Transverse colon (tissue), 3 donors: ENCODE results near the gene PAFAH2.

Experiments used
- POLR2A ChIP-seq: fragments of 450-650 bp; IDR thresholded peaks from one replicate; pipeline ENCODE4 v1.6.1; 2016; ENCODE audit warnings: antibody characterized with exemption, mild to moderate bottlenecking, moderate library complexity
- TF ChIP-seq, protein P1 (sequence below), 5 experiments: fragments of 200-600 bp in 3 of 5; fragments of 450-650 bp in 2 of 5; sonication (generic) in 3 of 5; IDR thresholded peaks; 1 replicate in 2 of 5; 2 replicates in 3 of 5; pipeline ENCODE4 v1.5.1; 2016 to 2017; ENCODE audit warnings: antibody characterized with exemption in 5 of 5, inconsistent platforms in 3 of 5, mild to moderate bottlenecking in 2 of 5, moderate library complexity in 1 of 5

DNA sequence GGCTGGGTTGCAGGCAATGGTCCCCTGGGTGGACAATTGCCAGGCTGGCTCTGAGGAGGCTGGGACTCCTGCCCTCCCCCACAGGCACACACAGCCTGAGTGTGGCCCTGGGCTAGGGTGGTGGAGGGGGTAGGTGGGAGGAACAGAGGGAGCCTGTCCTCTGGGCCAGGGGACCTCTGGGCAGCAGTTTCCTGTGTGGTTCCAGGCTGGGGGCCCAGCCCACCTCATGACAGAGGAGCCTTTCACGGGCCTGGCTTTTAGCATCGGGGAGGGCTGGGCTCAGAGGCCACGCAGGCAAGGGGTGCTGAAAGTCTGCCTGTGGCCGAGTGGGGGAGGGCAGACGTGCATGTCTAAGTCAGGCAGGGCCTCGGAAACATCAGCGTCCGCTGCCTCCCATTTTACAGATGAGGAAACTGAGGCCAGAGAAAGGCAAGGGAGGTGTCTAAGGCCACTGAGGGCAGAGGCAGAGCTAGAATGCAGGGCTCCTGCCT is 30.7 kb upstream of the PAFAH2 start:
- TF ChIP-seq, protein P1, sequence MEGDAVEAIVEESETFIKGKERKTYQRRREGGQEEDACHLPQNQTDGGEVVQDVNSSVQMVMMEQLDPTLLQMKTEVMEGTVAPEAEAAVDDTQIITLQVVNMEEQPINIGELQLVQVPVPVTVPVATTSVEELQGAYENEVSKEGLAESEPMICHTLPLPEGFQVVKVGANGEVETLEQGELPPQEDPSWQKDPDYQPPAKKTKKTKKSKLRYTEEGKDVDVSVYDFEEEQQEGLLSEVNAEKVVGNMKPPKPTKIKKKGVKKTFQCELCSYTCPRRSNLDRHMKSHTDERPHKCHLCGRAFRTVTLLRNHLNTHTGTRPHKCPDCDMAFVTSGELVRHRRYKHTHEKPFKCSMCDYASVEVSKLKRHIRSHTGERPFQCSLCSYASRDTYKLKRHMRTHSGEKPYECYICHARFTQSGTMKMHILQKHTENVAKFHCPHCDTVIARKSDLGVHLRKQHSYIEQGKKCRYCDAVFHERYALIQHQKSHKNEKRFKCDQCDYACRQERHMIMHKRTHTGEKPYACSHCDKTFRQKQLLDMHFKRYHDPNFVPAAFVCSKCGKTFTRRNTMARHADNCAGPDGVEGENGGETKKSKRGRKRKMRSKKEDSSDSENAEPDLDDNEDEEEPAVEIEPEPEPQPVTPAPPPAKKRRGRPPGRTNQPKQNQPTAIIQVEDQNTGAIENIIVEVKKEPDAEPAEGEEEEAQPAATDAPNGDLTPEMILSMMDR (IDR thresholded peaks at IDR 0.05) = no peak
- TF ChIP-seq POLR2A = no peak
